Erythroblast (primary cell): ENCODE data around the gene NPB.

ENCODE experiments used
- GATA1 ChIP-seq: IDR thresholded peaks from 2 replicates; pipeline ENCODE4 v1.6.1; 2011; ENCODE audit warnings: low read depth, mild to moderate bottlenecking, control low read depth, low read length, moderate library complexity
- POLR2A ChIP-seq: IDR thresholded peaks from 2 replicates; pipeline ENCODE4 v1.6.1; 2011; ENCODE audit warnings: mild to moderate bottlenecking, low read length

GRCh38 chr17:81900181-81900820 is 1.7 kb upstream of the NPB start:
- peak; percentile 23 for TF ChIP-seq POLR2A
- TF ChIP-seq GATA1 = no peak
